H9 (cell line): Measurements from ENCODE around the gene MAP2. TPM values are rescaled to one million over a fixed set of nuclear protein-coding genes. Genes with fewer than 3 reads are reported as not detected.

Experiments used
- DNase-seq: peaks from one replicate; pipeline ENCODE4 v3.0.0-alpha.2; 2017
- H2AFZ ChIP-seq: one replicate; pipeline ENCODE4 v1.6.1; 2013; ENCODE audit warnings: mild to moderate bottlenecking, low read length, control low read depth, moderate library complexity
- H2AK5ac ChIP-seq: 2 replicates; pipeline ENCODE4 v1.6.1; 2013; ENCODE audit warnings: low read length, control low read depth, mixed read lengths; ENCODE audit not compliant: insufficient read length
- H2BK120ac ChIP-seq: one replicate; pipeline ENCODE4 v1.6.1; 2013; ENCODE audit warnings: low read depth, mild to moderate bottlenecking, low read length, control low read depth, inconsistent platforms; ENCODE audit not compliant: poor library complexity, severe bottlenecking
- H2BK12ac ChIP-seq: 2 replicates; pipeline ENCODE4 v1.6.1; 2013; ENCODE audit warnings: low read length, control low read depth, mixed read lengths, low read depth; ENCODE audit not compliant: insufficient read length
- H2BK15ac ChIP-seq: 2 replicates; pipeline ENCODE4 v1.6.1; 2013; ENCODE audit warnings: low read depth, low read length, control low read depth
- H2BK20ac ChIP-seq: one replicate; pipeline ENCODE4 v1.6.1; 2013; ENCODE audit warnings: low read depth, mild to moderate bottlenecking, low read length, control low read depth, inconsistent platforms; ENCODE audit not compliant: poor library complexity, severe bottlenecking
- H2BK5ac ChIP-seq: 2 replicates; pipeline ENCODE4 v1.6.1; 2013; ENCODE audit warnings: low read length, control low read depth, mixed read lengths; ENCODE audit not compliant: insufficient read length
- H3K14ac ChIP-seq: 2 replicates; pipeline ENCODE4 v1.6.1; 2013; ENCODE audit warnings: low read length, control low read depth; ENCODE audit not compliant: insufficient read depth
- H3K18ac ChIP-seq: 2 replicates; pipeline ENCODE4 v1.6.1; 2013; ENCODE audit warnings: low read depth, mild to moderate bottlenecking, mixed read lengths, low read length, control low read depth; ENCODE audit not compliant: insufficient read length
- H3K23ac ChIP-seq: 2 replicates; pipeline ENCODE4 v1.6.1; 2013; ENCODE audit warnings: low read length, control low read depth, mixed read lengths, low read depth; ENCODE audit not compliant: insufficient read length
- H3K23me2 ChIP-seq: 2 replicates; pipeline ENCODE4 v1.6.1; 2013; ENCODE audit warnings: low read depth, mild to moderate bottlenecking, mixed read lengths, low read length, control low read depth; ENCODE audit not compliant: insufficient read length, poor library complexity, severe bottlenecking
- H3K27ac ChIP-seq: 2 replicates; pipeline ENCODE4 v1.5.1; 2013; ENCODE audit warnings: low read length, control low read depth, mixed read lengths, low read depth; ENCODE audit not compliant: insufficient read length
- H3K27me3 ChIP-seq: 2 replicates; pipeline ENCODE4 v1.6.1; 2013; ENCODE audit warnings: low read length, control low read depth, inconsistent platforms; ENCODE audit not compliant: insufficient read depth
- H3K4ac ChIP-seq: 2 replicates; pipeline ENCODE4 v1.6.1; 2013; ENCODE audit warnings: low read depth, mild to moderate bottlenecking, control low read depth, inconsistent platforms, low read length, moderate library complexity
- H3K4me1 ChIP-seq: 2 replicates; pipeline ENCODE4 v1.6.1; 2013; ENCODE audit warnings: low read length, control low read depth, inconsistent platforms; ENCODE audit not compliant: insufficient read depth
- H3K4me2 ChIP-seq: 2 replicates; pipeline ENCODE4 v1.6.1; 2013; ENCODE audit warnings: low read length, control low read depth, mixed read lengths; ENCODE audit not compliant: insufficient read length, insufficient read depth
- H3K56ac ChIP-seq: 2 replicates; pipeline ENCODE4 v1.6.1; 2013; ENCODE audit warnings: low read depth, mild to moderate bottlenecking, mixed read lengths, low read length, control low read depth; ENCODE audit not compliant: insufficient read length
- H3K79me1 ChIP-seq: 2 replicates; pipeline ENCODE4 v1.6.1; 2013; ENCODE audit warnings: low read depth, mild to moderate bottlenecking, moderate library complexity, low read length, control low read depth, inconsistent platforms; ENCODE audit not compliant: insufficient read depth, poor library complexity, severe bottlenecking
- H3K79me2 ChIP-seq: 2 replicates; pipeline ENCODE4 v1.6.1; 2013; ENCODE audit warnings: low read length, control low read depth, inconsistent platforms; ENCODE audit not compliant: insufficient read depth
- H3K9ac ChIP-seq: 2 replicates; pipeline ENCODE4 v1.6.1; 2013; ENCODE audit warnings: low read length, control low read depth, mixed read lengths; ENCODE audit not compliant: insufficient read length; ENCODE audit errors: extremely low read depth
- H3K9me3 ChIP-seq: one replicate; pipeline ENCODE4 v1.6.1; 2013; ENCODE audit warnings: low read depth, low read length, inconsistent platforms; ENCODE audit not compliant: control insufficient read depth
- H3T11ph ChIP-seq: one replicate; pipeline ENCODE4 v1.6.1; 2013; ENCODE audit warnings: mild to moderate bottlenecking, low read length, control low read depth, inconsistent platforms
- H4K20me1 ChIP-seq: one replicate; pipeline ENCODE4 v1.6.1; 2013; ENCODE audit not compliant: control insufficient read depth, insufficient read length, insufficient read depth
- H4K5ac ChIP-seq: 2 replicates; pipeline ENCODE4 v1.6.1; 2013; ENCODE audit warnings: low read depth, mild to moderate bottlenecking, mixed read lengths, low read length, control low read depth; ENCODE audit not compliant: insufficient read length
- H4K8ac ChIP-seq: replicated peaks from 2 replicates; pipeline ENCODE4 v1.6.1; 2013; ENCODE audit warnings: low read length, control low read depth, mixed read lengths, low read depth; ENCODE audit not compliant: insufficient read length
- H4K91ac ChIP-seq: 2 replicates; pipeline ENCODE4 v1.6.1; 2013; ENCODE audit warnings: low read depth, mild to moderate bottlenecking, moderate library complexity, mixed read lengths, low read length, control low read depth; ENCODE audit not compliant: insufficient read length
- H3K27ac Mint-ChIP-seq, 3 experiments: 2 replicates in 2 of 3; 3 replicates in 1 of 3; pipeline ENCODE4 v1.8.0; 2020 to 2021; ENCODE audit warnings: mixed read lengths in 3 of 3, mild to moderate bottlenecking in 1 of 3, moderate library complexity in 1 of 3
- H3K27me3 Mint-ChIP-seq: 2 replicates; pipeline ENCODE4 v1.8.0; 2021; ENCODE audit warnings: low read depth, mild to moderate bottlenecking, moderate library complexity, mixed read lengths
- H3K36me3 Mint-ChIP-seq, 3 experiments: 2 replicates in 2 of 3; 3 replicates in 1 of 3; pipeline ENCODE4 v1.8.0; 2020 to 2021; ENCODE audit warnings: low read depth in 3 of 3, mixed read lengths in 3 of 3; ENCODE audit not compliant: insufficient read depth in 1 of 3
- H3K4me1 Mint-ChIP-seq, 2 experiments: 2 replicates each; pipeline ENCODE4 v1.8.0; 2020; ENCODE audit warnings: mixed read lengths in 2 of 2
- H3K4me3 Mint-ChIP-seq, 2 experiments: 2 replicates in 1 of 2; 3 replicates in 1 of 2; pipeline ENCODE4 v1.8.0; 2020 to 2021; ENCODE audit warnings: mild to moderate bottlenecking in 2 of 2, mixed read lengths in 2 of 2, moderate library complexity in 1 of 2
- H3K9me3 Mint-ChIP-seq, 2 experiments: 2 replicates in 1 of 2; 3 replicates in 1 of 2; pipeline ENCODE4 v1.8.0; 2020; ENCODE audit warnings: mild to moderate bottlenecking in 2 of 2, mixed read lengths in 2 of 2, moderate library complexity in 1 of 2
- CTCF ChIP-seq: fragments of 200-600 bp; sonication (generic); conservative IDR thresholded peaks from 3 replicates; pipeline ENCODE4 v1.8.0; 2021; ENCODE audit warnings: antibody characterized with exemption, mild to moderate bottlenecking
- WGBS: extraction: QIAGEN DNeasy Blood & Tissue Kit; methylation state at CpG from one replicate; pipeline ENCODE4 v1.1.7; 2013; ENCODE audit warnings: missing lambda C conversion rate, low lambda C conversion rate, mixed read lengths; ENCODE audit not compliant: insufficient read length; ENCODE audit errors: extremely low coverage; 5-methylcytosine and 5-hydroxymethylcytosine counted together
- total RNA-seq: library from RNA; stranded (reverse); gene quantifications from 2 replicates; pipeline ENCODE4 v1.2.1, GENCODE V29; 2021

MAP2 gene
- total RNA-seq, 1 experiment from 2014 or later = 0.87 TPM

GRCh38 chr2:209564816-209565215, 141.0 kb downstream of the MAP2 start:
- DNase-seq = no peak

More at GRCh38 chr2:209564816-209565215, 141.0 kb downstream of the MAP2 start:
- Histone ChIP-seq H4K91ac (no peak overlapping the region), H2AK5ac (no peak overlapping the region), H3K4me2 (no peak overlapping the region), H3K18ac (no peak overlapping the region), H3K79me1 (no peaks in the 10 kb centered on the region), H2AFZ (no peak overlapping the region), H3T11ph (no peak overlapping the region), H2BK5ac (no peak overlapping the region), H3K27ac (no peak overlapping the region), H3K9ac (no peak overlapping the region), H3K14ac (no peak overlapping the region), H2BK15ac (no peak overlapping the region), H2BK20ac (no peak overlapping the region), H2BK120ac (no peak overlapping the region), H3K23ac (no peak overlapping the region), H4K5ac (no peak overlapping the region), H3K79me2 (no peaks in the 10 kb centered on the region), H3K56ac (no peak overlapping the region), H3K23me2 (no peaks in the 10 kb centered on the region), H3K9me3 (no peaks in the 10 kb centered on the region), H4K8ac (no peak overlapping the region), H4K20me1 (no peaks in the 10 kb centered on the region), H3K4ac (no peak overlapping the region), H3K27me3 (no peaks in the 10 kb centered on the region), H3K4me1 (no peaks in the 10 kb centered on the region), H2BK12ac (no peak overlapping the region)
- no peak overlapping the region for H3K4me3 Mint-ChIP-seq
- no peaks in the 10 kb centered on the region for H3K36me3 Mint-ChIP-seq
- H3K27me3 Mint-ChIP-seq = peaks cover 4% of the 10 kb centered on the region
- H3K27ac Mint-ChIP-seq = no peak overlapping the region; a peak in 1 of 7 replicates
- TF ChIP-seq CTCF = no peak
- no peaks in the 10 kb centered on the region for H3K9me3 Mint-ChIP-seq
- no CpG with 5 or more reads among the region's 3 CpGs for WGBS
- H3K4me1 Mint-ChIP-seq = peaks cover 0 to 8% of the 10 kb centered on the region in 2 experiments; a peak in 2 of 4 replicates
